HepG2 (cell line): Measurements from ENCODE around the gene TOR4A. TPM values are rescaled to one million over a fixed set of nuclear protein-coding genes. Genes with fewer than 3 reads are reported as not detected.

Experiments used
- AGO1 ChIP-seq: fragments of 200-400 bp; formaldehyde crosslinking; IDR thresholded peaks from 2 replicates; pipeline ENCODE4 v1.6.1; 2017; ENCODE audit warnings: mild to moderate bottlenecking, low read depth, low read length, moderate library complexity; ENCODE audit not compliant: poor library complexity, severe bottlenecking
- ARID2 ChIP-seq: sonication (generic); formaldehyde crosslinking; IDR thresholded peaks from 2 replicates; pipeline ENCODE4 v1.8.1; 2022; ENCODE audit warnings: mild to moderate bottlenecking, missing genetic modification reagents, borderline replicate concordance
- CREB1 ChIP-seq, 2 experiments: fragments of 450-650 bp in 1 of 2; IDR thresholded peaks; 2 replicates each; pipeline ENCODE4 v1.6.1; 2016 to 2017; ENCODE audit warnings: control low read depth in 1 of 2, mild to moderate bottlenecking in 1 of 2, missing compliant biosample characterization in 1 of 2, missing genetic modification characterization in 1 of 2
- GTF3A ChIP-seq: sonication (generic); formaldehyde crosslinking; conservative IDR thresholded peaks from 2 replicates; pipeline ENCODE4 v1.4.0; 2020; ENCODE audit warnings: mild to moderate bottlenecking, missing genetic modification reagents
- HIC2 ChIP-seq: sonication (generic); formaldehyde crosslinking; IDR thresholded peaks from 2 replicates; pipeline ENCODE4 v1.9.0; 2022; ENCODE audit warnings: low read depth, missing genetic modification reagents
- IKZF4 ChIP-seq: sonication (generic); formaldehyde crosslinking; IDR thresholded peaks from 2 replicates; pipeline ENCODE4 v1.5.1; 2020; ENCODE audit warnings: borderline replicate concordance, mild to moderate bottlenecking, low read depth, missing genetic modification reagents; ENCODE audit errors: not compliant biosample characterization
- MAZ ChIP-seq, 2 experiments: sonication (generic) in 1 of 2; formaldehyde crosslinking in 1 of 2; IDR thresholded peaks; 2 replicates each; pipeline versions ENCODE4 v1.5.0 to v1.6.1; 2012 to 2020; ENCODE audit warnings: low read depth in 2 of 2, mild to moderate bottlenecking in 2 of 2, borderline replicate concordance in 1 of 2, improper control_type of control experiment in 1 of 2, low read length in 1 of 2, missing genetic modification reagents in 1 of 2, moderate library complexity in 1 of 2
- MYC ChIP-seq: sonication (generic); formaldehyde crosslinking; IDR thresholded peaks from 2 replicates; pipeline ENCODE4 v1.9.0; 2021; ENCODE audit warnings: missing genetic modification reagents, borderline replicate concordance
- THYN1 ChIP-seq: sonication (generic); formaldehyde crosslinking; IDR thresholded peaks from 2 replicates; pipeline ENCODE4 v1.8.1; 2023; ENCODE audit warnings: low read depth, mild to moderate bottlenecking, moderate library complexity, missing genetic modification reagents, borderline replicate concordance
- ZBTB21 ChIP-seq: sonication (generic); formaldehyde crosslinking; IDR thresholded peaks from 2 replicates; pipeline ENCODE4 v1.4.0; 2020; ENCODE audit warnings: missing genetic modification reagents
- ZBTB7A ChIP-seq: sonication (generic); formaldehyde crosslinking; IDR thresholded peaks from 2 replicates; pipeline ENCODE4 v1.8.0; 2022; ENCODE audit warnings: mild to moderate bottlenecking, missing genetic modification reagents
- ZFP36L1 ChIP-seq: sonication (generic); formaldehyde crosslinking; IDR thresholded peaks from 2 replicates; pipeline ENCODE4 v1.8.0; 2022; ENCODE audit warnings: mild to moderate bottlenecking, missing genetic modification reagents, moderate library complexity
- ZNF138 ChIP-seq: sonication (generic); formaldehyde crosslinking; IDR thresholded peaks from 2 replicates; pipeline ENCODE4 v1.5.0; 2020; ENCODE audit warnings: mild to moderate bottlenecking, low read depth, missing genetic modification reagents
- ZNF224 ChIP-seq: sonication (generic); formaldehyde crosslinking; IDR thresholded peaks from 2 replicates; pipeline ENCODE4 v1.5.0; 2020; ENCODE audit warnings: mild to moderate bottlenecking, missing genetic modification reagents
- ZNF33B ChIP-seq: sonication (generic); formaldehyde crosslinking; IDR thresholded peaks from 2 replicates; pipeline ENCODE4 v1.5.1; 2020; ENCODE audit warnings: mild to moderate bottlenecking, missing genetic modification reagents
- ZNF350 ChIP-seq: sonication (generic); formaldehyde crosslinking; IDR thresholded peaks from 2 replicates; pipeline ENCODE4 v1.4.0; 2020; ENCODE audit warnings: mild to moderate bottlenecking, low read depth, missing genetic modification reagents, borderline replicate concordance
- ZNF530 ChIP-seq: sonication (generic); formaldehyde crosslinking; IDR thresholded peaks from 2 replicates; pipeline ENCODE4 v1.5.0; 2020; ENCODE audit warnings: low read depth, mild to moderate bottlenecking, missing genetic modification reagents
- ZNF605 ChIP-seq: sonication (generic); formaldehyde crosslinking; IDR thresholded peaks from 2 replicates; pipeline ENCODE4 v1.8.0; 2022; ENCODE audit warnings: mild to moderate bottlenecking, missing genetic modification reagents
- polyA plus RNA-seq, 8 experiments: library from polyadenylated mRNA; depleted of rRNA in 3 of 8; stranded (reverse) in 7 of 8; unstranded in 1 of 8; fragments of >200 nt; fragmentation: Illumina TruSeq in 4 of 8; extraction: Trizol in 4 of 8; gene quantifications; 2 replicates each; pipeline versions ENCODE4 v1.2.1 to v1.2.3, GENCODE V29; 2011 to 2016; ENCODE audit warnings: low read depth in 4 of 8, missing spikeins in 1 of 8, mixed read lengths in 1 of 8; ENCODE audit not compliant: insufficient read depth in 1 of 8
- total RNA-seq, 5 experiments: library from RNA; depleted of rRNA; stranded (reverse); fragments of >200 nt; fragmentation: Illumina TruSeq; extraction: Trizol; gene quantifications; 2 replicates each; pipeline ENCODE4 v1.2.3, GENCODE V29; 2016; ENCODE audit warnings: low read depth in 1 of 5
- TF ChIP-seq, protein P1 (sequence below), 2 experiments: fragments of 450-650 bp in 1 of 2; sonication (generic) in 1 of 2; formaldehyde crosslinking; IDR thresholded peaks; 2 replicates each; pipeline versions ENCODE4 v1.5.0 to v1.8.0; 2020 to 2022; ENCODE audit warnings: mild to moderate bottlenecking in 1 of 2, missing genetic modification reagents in 1 of 2
- TF ChIP-seq, protein P2 (sequence below), 2 experiments: sonication (generic) in 1 of 2; formaldehyde crosslinking in 1 of 2; IDR thresholded peaks; 2 replicates each; pipeline versions ENCODE4 v1.4.0 to v1.6.1; 2016 to 2020; ENCODE audit warnings: borderline replicate concordance in 1 of 2, low read depth in 1 of 2, mild to moderate bottlenecking in 1 of 2, missing genetic modification reagents in 1 of 2

TOR4A gene
- total and polyA plus RNA-seq, 2 of the 13 experiments (the other 11 are each of a cell fraction or from before 2014, with no cell fraction given): 11.1 to 14.2 TPM

DNA sequence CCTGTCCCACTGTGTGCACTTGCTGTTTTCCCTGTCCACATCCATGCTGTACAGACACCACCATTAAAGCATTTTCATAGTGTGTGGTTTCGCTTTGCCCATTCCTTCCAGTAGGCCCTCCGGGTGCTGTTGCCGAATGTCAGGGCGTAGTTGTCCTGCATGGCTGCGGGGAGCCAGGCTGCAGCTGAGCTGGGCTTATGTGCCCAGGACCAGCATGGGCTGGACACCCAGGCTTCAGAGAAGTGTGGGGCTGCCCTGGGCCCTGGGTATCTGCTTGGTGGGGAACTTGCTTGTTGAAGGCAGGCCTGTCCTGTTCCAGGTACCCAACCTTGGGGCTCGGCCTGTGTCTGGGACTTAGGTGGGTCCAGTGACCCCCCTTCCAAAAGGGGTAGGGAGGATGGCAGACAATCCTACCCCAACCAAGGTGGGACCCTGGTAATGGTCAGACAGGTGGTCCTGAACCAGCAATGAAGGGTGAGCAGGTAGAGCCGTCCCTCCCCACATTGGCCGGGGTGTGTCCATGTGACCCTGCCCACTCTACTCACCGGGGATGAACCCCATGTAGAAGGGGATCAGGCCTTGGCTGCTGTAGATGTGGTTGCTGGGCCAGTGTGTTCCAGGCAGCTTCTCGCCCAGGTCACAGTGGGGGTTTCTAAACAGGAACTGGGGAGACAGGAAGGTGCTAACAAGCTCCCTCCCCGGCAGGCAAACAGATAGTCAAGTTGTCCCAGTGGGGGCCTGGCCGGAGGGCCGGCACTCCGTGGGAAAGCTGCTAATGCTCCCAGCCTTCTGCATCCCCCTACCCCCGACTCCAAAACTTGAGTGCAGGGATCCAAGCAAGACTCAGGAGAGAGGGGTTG is 33.7 kb upstream of the TOR4A start (continued):
- TF ChIP-seq ZNF605 (no peak), THYN1 (CRISPR knock-in tag) (no peak), ZNF530 (CRISPR knock-in tag) (no peak), ZFP36L1 (CRISPR knock-in tag) (no peak), ZNF224 (CRISPR knock-in tag) (no peak), ZNF138 (CRISPR knock-in tag) (no peak), AGO1 (peak; percentile 96), ARID2 (no peak), GTF3A (CRISPR knock-in tag) (0 out of 2 replicates have a peak, but pooled peaks have one; percentile 41), ZBTB7A (CRISPR knock-in tag) (no peak), IKZF4 (no peak), ZBTB21 (CRISPR knock-in tag) (no peak), ZNF350 (CRISPR knock-in tag) (peak; percentile 63; the same call in 1 of the 2 replicates), CREB1 (IDR thresholded peaks at IDR 0.05) (no peak), CREB1 (CRISPR knock-in tag; IDR thresholded peaks at IDR 0.05) (no peak), HIC2 (CRISPR knock-in tag) (no peak), MAZ (IDR thresholded peaks at IDR 0.05; ENCODE audit: borderline replicate concordance, low read depth, low read length) (no peak), MAZ (CRISPR knock-in tag; IDR thresholded peaks at IDR 0.05; ENCODE audit: low read depth) (no peak), ZNF33B (CRISPR knock-in tag) (no peak), MYC (peak; percentile 46; the same call in 1 of the 2 replicates)
- TF ChIP-seq, protein P1, sequence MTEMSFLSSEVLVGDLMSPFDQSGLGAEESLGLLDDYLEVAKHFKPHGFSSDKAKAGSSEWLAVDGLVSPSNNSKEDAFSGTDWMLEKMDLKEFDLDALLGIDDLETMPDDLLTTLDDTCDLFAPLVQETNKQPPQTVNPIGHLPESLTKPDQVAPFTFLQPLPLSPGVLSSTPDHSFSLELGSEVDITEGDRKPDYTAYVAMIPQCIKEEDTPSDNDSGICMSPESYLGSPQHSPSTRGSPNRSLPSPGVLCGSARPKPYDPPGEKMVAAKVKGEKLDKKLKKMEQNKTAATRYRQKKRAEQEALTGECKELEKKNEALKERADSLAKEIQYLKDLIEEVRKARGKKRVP (CRISPR knock-in tag; IDR thresholded peaks at IDR 0.05): no peak; a peak in 1 of 4 replicates
- TF ChIP-seq, protein P2, sequence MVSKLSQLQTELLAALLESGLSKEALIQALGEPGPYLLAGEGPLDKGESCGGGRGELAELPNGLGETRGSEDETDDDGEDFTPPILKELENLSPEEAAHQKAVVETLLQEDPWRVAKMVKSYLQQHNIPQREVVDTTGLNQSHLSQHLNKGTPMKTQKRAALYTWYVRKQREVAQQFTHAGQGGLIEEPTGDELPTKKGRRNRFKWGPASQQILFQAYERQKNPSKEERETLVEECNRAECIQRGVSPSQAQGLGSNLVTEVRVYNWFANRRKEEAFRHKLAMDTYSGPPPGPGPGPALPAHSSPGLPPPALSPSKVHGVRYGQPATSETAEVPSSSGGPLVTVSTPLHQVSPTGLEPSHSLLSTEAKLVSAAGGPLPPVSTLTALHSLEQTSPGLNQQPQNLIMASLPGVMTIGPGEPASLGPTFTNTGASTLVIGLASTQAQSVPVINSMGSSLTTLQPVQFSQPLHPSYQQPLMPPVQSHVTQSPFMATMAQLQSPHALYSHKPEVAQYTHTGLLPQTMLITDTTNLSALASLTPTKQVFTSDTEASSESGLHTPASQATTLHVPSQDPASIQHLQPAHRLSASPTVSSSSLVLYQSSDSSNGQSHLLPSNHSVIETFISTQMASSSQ (IDR thresholded peaks at IDR 0.05; ENCODE audit: low read depth): no peak
- TF ChIP-seq, protein P2 (CRISPR knock-in tag; IDR thresholded peaks at IDR 0.05; ENCODE audit: borderline replicate concordance): peak; percentile 35; the same call in 1 of the 2 replicates
